ENCODE measurements around the gene LIMA1. TPM values are rescaled to one million over a fixed set of nuclear protein-coding genes. Genes with fewer than 3 reads are reported as not detected.

The LIMA1 gene
- total and polyA plus RNA-seq, 5 experiments from 2014 or later, result 9.0 to 12.5 (median 11.0) TPM

DNA sequence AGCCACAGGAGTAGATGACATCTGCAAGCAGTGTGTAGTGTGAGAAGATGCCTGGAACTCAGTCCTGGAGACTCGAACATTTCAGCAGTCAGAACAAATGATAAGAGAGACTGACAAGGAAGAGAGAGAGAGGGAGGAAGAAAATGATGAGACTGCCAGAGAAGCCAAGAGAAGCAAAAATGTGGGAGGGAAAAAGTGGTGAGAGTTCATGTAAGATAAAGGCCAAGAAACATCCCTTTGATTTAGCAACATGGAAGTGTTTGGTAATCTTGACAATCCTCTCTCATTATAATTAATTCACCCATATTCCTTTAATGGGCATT lies 42.6 kb downstream of the LIMA1 start:
- Mint-ChIP-seq H3K27ac (no peak overlapping the region), H3K4me3 (no peak overlapping the region), H3K9me3 (no peaks in the 10 kb centered on the region), H3K27me3 (no peaks in the 10 kb centered on the region), H3K36me3 (peaks cover 0 to 14% (median 12%) of the 10 kb centered on the region in 3 donors), H3K4me1 (peaks cover 0 to 4% (median 0%) of the 10 kb centered on the region in 4 donors)
- ATAC-seq (no peak), DNase-seq (no peak)
- POLR2A ChIA-PET, result no interaction called here

DNA sequence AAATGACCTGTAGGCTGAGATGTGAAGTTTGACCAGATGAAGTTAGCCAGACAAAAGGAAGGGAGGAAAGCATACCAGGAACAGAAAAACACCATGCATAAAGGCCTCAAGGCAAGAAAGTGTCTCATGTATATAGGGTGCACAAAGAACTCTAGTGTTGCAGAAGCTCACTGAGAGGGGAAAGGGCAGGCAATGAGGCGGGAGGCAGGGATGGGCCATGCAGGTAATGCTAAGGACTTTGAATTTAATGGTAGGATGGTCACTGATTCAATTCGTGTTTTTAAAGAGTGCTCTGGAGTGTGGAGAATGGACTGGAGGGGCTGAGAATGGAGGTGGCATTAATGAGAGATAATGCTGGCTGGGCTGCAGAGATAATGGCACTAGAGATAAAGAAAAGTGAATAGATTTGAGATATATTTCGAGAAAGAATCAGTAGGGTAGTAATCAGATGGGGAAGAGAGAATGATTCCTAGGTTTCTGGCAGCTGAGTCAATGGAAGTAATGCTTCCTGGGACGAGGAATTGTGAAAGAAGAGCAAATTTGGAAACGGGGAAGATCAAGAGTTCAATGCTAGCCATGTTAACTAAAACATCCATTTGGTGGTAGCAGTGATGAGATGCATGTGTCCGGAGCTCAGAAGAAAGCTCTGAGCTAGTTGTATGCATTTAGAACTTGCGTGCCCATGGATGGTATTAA lies 43.1 kb downstream of the LIMA1 start:
- no peak overlapping the region for H3K4me3 Mint-ChIP-seq

DNA sequence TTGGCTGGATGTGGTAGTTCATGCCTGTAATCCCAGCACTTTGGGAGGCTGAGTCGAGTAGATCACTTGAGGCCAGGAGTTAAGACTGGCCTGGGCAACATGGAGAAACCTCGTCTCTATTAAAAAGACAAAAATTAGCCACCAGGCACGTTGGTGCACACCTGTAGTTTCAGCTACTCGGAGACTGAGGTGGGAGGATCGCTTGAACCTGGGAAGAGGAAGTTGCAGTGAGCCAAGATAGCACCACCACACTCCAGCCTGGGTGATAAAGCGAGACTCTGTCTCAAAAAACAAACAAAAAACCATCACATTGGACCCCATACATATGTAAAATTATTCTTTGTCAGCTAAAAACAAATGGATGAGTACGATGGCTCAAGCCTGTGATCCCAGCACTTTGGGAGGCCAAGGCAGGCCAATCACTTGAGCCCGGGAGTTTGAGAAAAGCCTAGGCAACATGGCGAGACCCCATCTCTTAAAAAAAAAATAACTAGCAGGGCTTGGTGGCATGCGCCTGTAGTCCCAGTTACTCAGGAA lies 43.9 kb downstream of the LIMA1 start:
- no peak for DNase-seq
- no peak overlapping the region for H3K4me3 Mint-ChIP-seq
- H3K27ac Mint-ChIP-seq, result no peak overlapping the region
- POLR2A ChIA-PET, result no interaction called here
- no peaks in the 10 kb centered on the region for H3K27me3 Mint-ChIP-seq
- H3K36me3 Mint-ChIP-seq, result peaks cover 0 to 5% (median 4%) of the 10 kb centered on the region in 3 donors
- peaks cover 0 to 4% (median 0%) of the 10 kb centered on the region in 4 donors for H3K4me1 Mint-ChIP-seq
- no peaks in the 10 kb centered on the region for H3K9me3 Mint-ChIP-seq
- ATAC-seq, result no peak

More for the DNA sequence above, 43.1 kb downstream of the LIMA1 start:
- Mint-ChIP-seq H3K4me1 (peaks cover 0 to 4% (median 0%) of the 10 kb centered on the region in 4 donors), H3K36me3 (peaks cover 0 to 10% (median 9%) of the 10 kb centered on the region in 3 donors), H3K27me3 (no peaks in the 10 kb centered on the region), H3K27ac (peak overlapping the region in 1 of 10 donors; percentile 6), H3K9me3 (no peaks in the 10 kb centered on the region)
- ATAC-seq (no peak), DNase-seq (no peak)
- POLR2A ChIA-PET, result no interaction called here

DNA sequence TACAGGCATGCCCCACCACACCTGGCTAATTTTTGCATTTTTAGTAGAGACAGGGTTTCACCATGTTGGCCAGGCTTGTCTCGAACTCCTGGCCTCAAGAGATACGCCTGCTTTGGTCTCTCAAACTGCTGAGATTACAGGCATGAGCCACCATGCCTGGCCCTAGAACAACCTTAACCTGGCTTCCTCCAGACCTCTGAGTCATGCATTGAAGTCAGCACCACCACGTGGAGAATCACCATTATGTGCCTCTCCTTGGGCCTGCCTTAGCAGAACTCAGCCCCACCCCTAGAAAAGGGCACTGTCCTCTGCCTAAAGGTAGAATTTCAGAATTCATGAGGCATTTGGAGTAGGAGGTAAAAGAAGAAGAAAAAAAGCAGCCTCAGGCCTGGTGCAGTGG lies 49.0 kb downstream of the LIMA1 start:
- POLR2A ChIA-PET, result no interaction called here
- Mint-ChIP-seq H3K9me3 (no peaks in the 10 kb centered on the region), H3K4me3 (no peak overlapping the region), H3K36me3 (peaks cover 0 to 3% (median 0%) of the 10 kb centered on the region in 3 donors), H3K27me3 (no peaks in the 10 kb centered on the region), H3K27ac (no peak overlapping the region), H3K4me1 (no peaks in the 10 kb centered on the region)
- ATAC-seq (no peak), DNase-seq (no peak)

DNA sequence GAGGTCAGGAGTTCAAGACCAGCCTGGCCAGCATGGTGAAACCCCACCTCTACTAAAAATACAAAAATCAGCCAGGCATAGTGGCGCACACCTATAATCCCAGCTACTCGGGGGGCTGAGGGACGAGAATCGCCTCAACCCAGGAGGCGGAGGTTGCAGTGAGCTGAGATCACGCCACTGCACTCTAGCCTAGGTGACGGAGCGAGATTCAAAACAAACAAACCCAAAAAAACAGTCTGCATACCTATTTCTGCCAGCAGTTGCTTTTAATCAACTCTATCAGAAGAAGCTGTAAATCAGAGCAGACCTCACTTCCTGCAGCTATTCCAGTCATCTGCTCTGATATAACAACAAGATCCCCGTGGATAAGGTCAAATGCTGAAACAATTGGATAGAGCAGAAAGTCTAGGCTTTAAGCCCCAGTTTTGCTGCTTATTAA lies 50.5 kb downstream of the LIMA1 start:
- ATAC-seq (no peak), DNase-seq (no peak)
- no peak overlapping the region for H3K4me3 Mint-ChIP-seq
- H3K4me1 Mint-ChIP-seq, result peaks cover 0 to 2% (median 0%) of the 10 kb centered on the region in 4 donors
- H3K27ac Mint-ChIP-seq, result no peak overlapping the region
- H3K9me3 Mint-ChIP-seq, result no peaks in the 10 kb centered on the region
- POLR2A ChIA-PET, result interaction anchor here (1.2 kb wide), 1 partner anchor 9 kb away, joined by 4 read pairs; no protein-coding TSS in a partner anchor
- H3K36me3 Mint-ChIP-seq, result peaks cover 0 to 3% (median 0%) of the 10 kb centered on the region in 3 donors
- no peaks in the 10 kb centered on the region for H3K27me3 Mint-ChIP-seq

DNA sequence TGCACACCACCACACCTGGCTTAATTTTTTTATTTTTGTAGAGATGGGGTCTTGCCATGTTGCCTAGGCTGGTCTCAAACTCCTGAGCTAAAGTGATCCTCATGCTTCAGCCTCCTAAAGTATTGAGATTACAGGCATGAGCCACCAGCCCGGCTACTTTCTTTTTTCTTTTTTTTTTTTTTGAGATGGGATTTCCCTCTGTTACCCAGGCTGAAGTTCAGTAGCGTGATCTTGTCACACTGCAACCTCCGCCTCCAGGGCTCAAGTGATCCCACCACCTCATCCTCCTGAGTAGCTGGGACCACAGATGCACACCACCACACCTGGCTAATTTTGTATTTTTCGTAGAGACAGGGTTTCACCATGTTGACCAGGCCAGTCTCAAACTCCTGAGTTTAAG lies 51.1 kb downstream of the LIMA1 start:
- Mint-ChIP-seq H3K4me3 (no peak overlapping the region), H3K36me3 (peaks cover 0 to 3% (median 0%) of the 10 kb centered on the region in 3 donors), H3K27ac (no peak overlapping the region), H3K4me1 (peaks cover 0 to 2% (median 0%) of the 10 kb centered on the region in 4 donors), H3K9me3 (no peaks in the 10 kb centered on the region), H3K27me3 (no peaks in the 10 kb centered on the region)
- ATAC-seq (no peak), DNase-seq (no peak)
- POLR2A ChIA-PET, result interaction anchor here (1.2 kb wide), 1 partner anchor 8 kb away, joined by 4 read pairs; no protein-coding TSS in a partner anchor

DNA sequence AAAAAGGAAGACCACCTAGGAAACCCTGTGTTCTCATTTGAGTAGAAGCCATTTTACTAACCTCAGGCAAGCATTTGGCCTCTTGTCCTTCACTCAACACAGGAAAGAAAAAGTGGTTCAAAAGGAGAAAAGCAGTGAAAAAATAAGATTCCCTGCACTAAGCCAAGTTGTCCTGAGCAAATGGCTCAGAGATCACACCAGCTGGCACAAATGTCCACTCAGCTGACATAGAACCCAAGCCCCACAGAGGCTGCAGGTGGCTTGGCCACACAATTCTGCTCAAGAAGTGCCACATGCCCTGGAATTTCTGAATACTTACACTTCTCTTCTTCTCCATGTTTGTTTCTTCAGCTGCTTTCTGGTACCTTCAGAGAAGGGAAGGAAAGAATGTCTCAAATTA lies 52.0 kb downstream of the LIMA1 start:
- H3K27me3 Mint-ChIP-seq, result no peaks in the 10 kb centered on the region
- ATAC-seq (no peak), DNase-seq (no peak)
- no peaks in the 10 kb centered on the region for H3K36me3 Mint-ChIP-seq
- peaks cover 0 to 2% (median 0%) of the 10 kb centered on the region in 4 donors for H3K4me1 Mint-ChIP-seq
- H3K9me3 Mint-ChIP-seq, result no peaks in the 10 kb centered on the region
- no peak overlapping the region for H3K27ac Mint-ChIP-seq
- POLR2A ChIA-PET, result no interaction called here
- H3K4me3 Mint-ChIP-seq, result no peak overlapping the region

DNA sequence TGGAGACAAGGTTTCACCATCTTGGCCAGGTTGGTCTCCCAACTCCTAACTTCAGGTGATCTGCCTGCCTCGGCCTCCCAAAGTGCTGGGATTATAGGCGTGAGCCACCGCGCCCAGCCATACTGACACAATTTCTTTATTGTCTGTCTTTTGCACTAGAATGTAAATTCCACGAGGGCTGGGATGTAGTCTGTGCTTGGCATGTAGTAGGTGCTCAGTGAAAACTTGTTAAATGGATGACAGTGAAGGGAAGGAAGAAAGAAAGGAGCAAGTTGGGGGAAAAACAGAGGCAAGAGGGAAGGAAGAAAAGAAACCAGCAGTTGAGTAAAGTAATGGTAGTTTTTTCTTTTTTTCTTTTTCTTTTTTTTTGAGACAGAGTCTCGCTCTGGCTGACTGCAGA lies 53.1 kb downstream of the LIMA1 start:
- Mint-ChIP-seq H3K4me1 (peaks cover 0 to 3% (median 2%) of the 10 kb centered on the region in 4 donors), H3K9me3 (no peaks in the 10 kb centered on the region), H3K4me3 (no peak overlapping the region), H3K27me3 (no peaks in the 10 kb centered on the region), H3K36me3 (no peaks in the 10 kb centered on the region), H3K27ac (no peak overlapping the region)
- no peak for ATAC-seq
- DNase-seq, result no peak
- POLR2A ChIA-PET, result no interaction called here

DNA sequence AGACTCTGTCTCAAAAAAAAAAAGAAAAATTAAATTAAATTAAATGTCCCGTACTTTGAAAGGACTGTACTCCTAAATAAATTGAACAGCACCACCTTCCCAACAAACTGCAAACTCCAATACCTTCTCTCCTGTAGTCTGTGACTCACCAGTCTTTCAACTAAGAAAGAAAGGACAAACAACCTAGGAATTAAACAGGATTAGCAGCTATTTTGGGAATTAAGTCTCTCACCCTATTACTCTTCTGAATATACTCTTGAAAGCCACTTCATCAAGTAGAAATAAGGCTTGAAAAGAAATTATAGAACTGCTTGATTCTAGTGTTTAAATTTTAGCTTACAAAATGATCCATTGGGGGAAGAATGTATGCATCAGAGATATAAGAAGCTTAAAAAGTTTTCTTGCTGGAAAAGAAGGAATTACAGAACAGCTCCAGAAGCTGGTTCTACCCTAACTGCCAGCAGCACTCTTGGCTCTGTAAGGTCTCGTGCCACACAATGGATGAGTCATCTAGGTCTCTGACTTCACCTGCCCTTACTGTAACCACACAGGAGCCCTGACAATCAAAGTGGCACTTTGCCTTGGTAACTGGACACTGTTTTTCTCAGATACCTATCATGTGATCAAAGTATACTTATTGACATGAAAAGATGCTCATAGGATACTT lies 59.2 kb downstream of the LIMA1 start:
- Mint-ChIP-seq H3K27ac (peak overlapping the region in 8 of 10 donors; percentile 43 to 92 (median 82)), H3K4me3 (peak overlapping the region in 9 of 10 donors; percentile 15 to 69 (median 61)), H3K9me3 (no peaks in the 10 kb centered on the region), H3K4me1 (peaks cover 10 to 32% (median 28%) of the 10 kb centered on the region in 4 donors), H3K36me3 (no peaks in the 10 kb centered on the region), H3K27me3 (no peaks in the 10 kb centered on the region)
- ATAC-seq (peak; percentile 64 to 80), DNase-seq (peak in 5 of 10 donors; percentile 5 to 73 (median 28))
- POLR2A ChIA-PET, result interaction anchor here (1.1 kb wide), 2 partner anchors 9 to 12 kb away, joined by 3 to 4 read pairs; no protein-coding TSS in a partner anchor

DNA sequence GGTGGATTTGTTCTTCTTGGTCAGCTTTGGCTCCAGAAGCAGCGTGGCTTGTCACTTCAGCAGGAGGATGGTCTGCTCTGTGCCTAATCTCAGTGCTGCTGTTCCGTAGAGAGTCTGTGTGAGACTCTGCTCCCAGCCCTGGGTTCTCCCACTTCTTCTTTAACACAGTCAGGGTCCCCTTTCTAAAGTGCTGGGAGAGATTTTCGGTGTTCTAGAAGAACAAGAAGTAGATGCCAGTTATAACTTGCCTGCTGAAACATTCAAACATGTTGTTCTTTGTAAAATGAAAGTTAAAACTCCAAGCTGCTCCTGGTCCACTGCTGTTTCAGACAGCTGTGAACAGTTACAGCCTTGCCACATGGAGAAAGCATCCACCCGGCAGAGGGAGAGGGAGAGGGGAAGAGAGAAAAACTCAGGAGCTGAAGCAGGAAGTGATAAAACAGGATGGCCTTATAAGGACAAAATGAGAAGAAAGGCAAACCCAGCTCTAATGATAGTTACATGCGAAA lies 61.0 kb downstream of the LIMA1 start:
- H3K27me3 Mint-ChIP-seq, result no peaks in the 10 kb centered on the region
- H3K4me1 Mint-ChIP-seq, result peaks cover 11 to 45% (median 37%) of the 10 kb centered on the region in 4 donors
- no peak overlapping the region for H3K27ac Mint-ChIP-seq
- H3K9me3 Mint-ChIP-seq, result no peaks in the 10 kb centered on the region
- H3K36me3 Mint-ChIP-seq, result peaks cover 0 to 11% (median 0%) of the 10 kb centered on the region in 3 donors
- no peak overlapping the region for H3K4me3 Mint-ChIP-seq
- POLR2A ChIA-PET, result interaction anchor here (0.7 to 4.7 kb wide), 5 partner anchors 11 to 285 kb away, joined by 3 to 49 read pairs (median 4); partner anchors contain the start of genes COX14 and LIMA1
- DNase-seq (peak in 4 of 10 donors; percentile 27 to 49 (median 40)), ATAC-seq (peak; percentile 50 to 60)

DNA sequence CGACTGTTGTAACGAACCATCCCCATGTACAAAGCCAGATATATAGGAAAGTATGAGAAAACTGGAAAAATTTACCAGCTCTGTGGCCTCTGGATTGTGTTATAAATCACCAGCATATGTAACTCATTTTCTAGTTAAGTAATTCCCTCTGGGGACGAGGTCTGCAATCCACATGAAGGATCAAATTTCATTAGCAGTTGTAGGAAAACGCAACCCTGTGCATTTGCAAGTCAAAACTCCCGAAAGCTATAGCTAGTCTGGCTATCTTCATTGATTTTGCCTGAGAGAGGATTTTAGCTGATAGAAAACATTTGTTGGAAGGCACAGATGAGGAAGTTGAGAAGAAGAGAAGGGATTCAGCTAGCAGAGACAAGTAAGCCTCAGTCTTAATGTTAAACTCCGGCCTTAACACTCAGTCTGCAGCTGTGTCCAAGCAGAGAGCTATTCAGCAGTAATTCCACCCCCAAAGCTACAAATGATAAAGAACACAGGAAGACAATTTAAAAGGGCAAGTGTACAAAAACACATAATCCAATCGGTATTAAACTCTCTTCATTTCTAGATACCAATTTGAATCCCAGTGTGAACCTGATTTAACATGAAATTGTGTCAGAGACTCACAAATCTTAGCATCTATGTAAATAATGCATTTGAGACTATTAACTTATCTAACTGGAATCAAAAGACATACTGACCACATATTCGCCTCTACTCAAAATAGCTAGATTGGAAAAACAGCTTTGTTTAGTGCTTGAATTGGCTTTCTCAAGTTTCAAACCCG lies 61.9 kb downstream of the LIMA1 start:
- POLR2A ChIA-PET, result interaction anchor here (1.3 to 4.7 kb wide), 4 partner anchors 10 to 110 kb away, joined by 4 to 49 read pairs (median 14); partner anchors contain the start of genes COX14 and LIMA1
- Mint-ChIP-seq H3K4me1 (peaks cover 14 to 50% (median 41%) of the 10 kb centered on the region in 4 donors), H3K36me3 (peaks cover 0 to 11% (median 0%) of the 10 kb centered on the region in 3 donors), H3K27me3 (no peaks in the 10 kb centered on the region), H3K27ac (no peak overlapping the region), H3K9me3 (no peaks in the 10 kb centered on the region), H3K4me3 (no peak overlapping the region)
- DNase-seq (no peak), ATAC-seq (no peak)
